Stimulated activated CD4-positive, alpha-beta T cell treated with anti-CD3 and anti-CD28 coated beads, Interleukin-15, amount 100 ng/mL, for 1 hour (primary cell): Measurements from ENCODE around the gene ACSS2.

Experiments used
- DNase-seq, 2 donors: peaks; one replicate each; pipeline ENCODE4 v3.0.0-alpha.2; 2020; ENCODE audit warnings: low read depth in 1 of 2, low spot score in 1 of 2

ACSS2 gene

GRCh38 chr20:34876406-34877282, at the start of gene ACSS2:
TSS of gene ACSS2 (plus strand) at chr20:34876612. CDS start at chr20:34876646, 34 bp downstream.
- DNase-seq = peak; percentile 94 to 95

DNA sequence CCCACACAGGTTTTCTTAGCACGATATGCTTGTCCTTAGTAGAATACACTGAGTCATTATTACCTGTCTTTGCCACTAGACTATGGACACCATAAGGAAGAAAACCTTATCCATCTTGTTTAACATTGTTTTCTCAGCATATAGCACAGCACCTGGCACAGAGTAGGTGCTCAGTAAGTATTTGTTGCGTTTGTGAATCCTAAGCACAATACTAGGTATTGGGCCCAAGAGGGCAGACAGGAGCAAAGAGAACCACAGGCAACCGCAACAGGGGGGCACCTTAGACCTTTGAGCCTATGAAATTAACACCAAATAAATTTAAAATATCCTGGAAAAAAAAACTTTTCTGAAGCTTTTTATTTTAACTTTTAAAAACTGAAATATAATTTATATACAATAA, 47.2 kb upstream of the ACSS2 start:
- no peak for DNase-seq

DNA sequence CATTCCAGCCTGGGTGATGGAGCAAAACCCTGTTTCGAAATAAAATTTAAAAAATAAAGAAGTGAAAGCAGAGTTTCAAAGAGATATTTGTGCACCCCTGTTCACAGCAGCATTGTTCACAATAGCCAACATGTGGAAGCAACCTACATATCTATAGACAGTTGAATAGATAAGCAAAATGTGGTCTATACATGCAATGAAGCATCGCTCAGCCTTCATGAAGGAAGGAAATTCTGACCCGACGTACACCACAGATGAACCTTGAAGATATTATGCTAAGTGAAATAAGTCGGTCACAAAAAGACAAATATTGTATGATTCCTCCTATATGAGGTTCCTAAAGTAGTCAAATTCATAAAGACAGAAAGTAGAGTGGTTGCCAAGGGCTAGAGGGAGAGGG, 44.5 kb upstream of the ACSS2 start:
- DNase-seq = no peak

DNA sequence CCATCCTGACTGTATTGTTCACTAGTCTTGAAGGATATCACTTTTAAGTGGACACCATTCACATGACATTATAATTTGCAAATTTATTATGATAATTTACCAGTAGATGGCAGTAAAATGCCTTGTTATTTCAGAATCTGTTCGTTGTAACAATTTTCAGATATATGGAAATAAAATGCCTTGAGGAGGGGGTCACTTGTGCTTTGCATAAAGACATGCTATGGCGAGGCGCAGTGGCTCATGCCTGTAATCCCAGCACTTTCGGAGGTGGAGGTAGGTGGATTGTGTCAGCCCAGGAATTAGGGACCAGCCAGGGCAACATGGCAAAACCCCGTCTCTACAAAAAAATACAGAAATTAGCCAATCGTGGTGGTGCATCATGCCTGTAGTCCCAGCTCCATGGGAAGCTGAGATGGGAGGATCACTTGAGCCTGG, 41.9 kb upstream of the ACSS2 start:
- DNase-seq = no peak

GRCh38 chr20:34842143-34842542, 34.3 kb upstream of the ACSS2 start:
- no peak for DNase-seq

DNA sequence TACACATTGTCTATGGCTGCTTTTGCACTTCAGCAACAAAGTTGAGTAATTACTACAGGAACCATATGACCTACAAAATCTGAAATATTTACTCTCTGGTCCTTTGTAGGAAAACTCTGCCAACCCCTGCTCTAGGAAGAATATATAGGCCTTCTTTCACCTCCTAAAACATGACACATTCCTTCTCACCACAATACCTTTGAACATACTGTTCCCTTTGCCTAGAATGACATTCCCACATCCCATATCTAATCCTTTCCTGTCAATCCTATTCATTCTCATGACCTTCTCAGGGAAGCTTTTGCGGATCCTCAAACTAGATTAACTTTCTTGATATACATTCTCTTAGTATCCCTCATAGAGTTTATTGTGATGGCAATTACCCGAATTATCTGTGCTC, 33.0 kb upstream of the ACSS2 start:
- DNase-seq = no peak

DNA sequence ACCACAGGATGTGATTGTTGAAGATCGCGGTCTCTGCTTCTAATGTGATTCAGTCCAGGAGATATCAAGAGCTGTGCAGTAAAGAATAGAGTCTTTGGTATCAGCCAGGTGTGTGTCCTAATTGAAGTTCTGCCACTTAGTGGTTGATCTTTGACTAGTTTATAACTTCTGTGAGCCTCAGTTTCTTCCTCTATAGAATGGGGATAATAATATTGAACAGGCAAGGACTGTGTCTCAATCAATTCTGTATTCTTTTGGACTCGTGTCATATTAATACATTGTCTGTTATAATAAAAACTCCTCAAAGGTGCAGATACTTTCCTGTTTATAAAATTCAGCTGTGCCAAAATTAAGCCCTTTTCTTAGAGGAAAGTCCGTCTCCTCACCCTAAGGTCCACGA, 27.8 kb upstream of the ACSS2 start:
- DNase-seq = no peak

GRCh38 chr20:34849778-34850177, 26.6 kb upstream of the ACSS2 start:
- DNase-seq = no peak

DNA sequence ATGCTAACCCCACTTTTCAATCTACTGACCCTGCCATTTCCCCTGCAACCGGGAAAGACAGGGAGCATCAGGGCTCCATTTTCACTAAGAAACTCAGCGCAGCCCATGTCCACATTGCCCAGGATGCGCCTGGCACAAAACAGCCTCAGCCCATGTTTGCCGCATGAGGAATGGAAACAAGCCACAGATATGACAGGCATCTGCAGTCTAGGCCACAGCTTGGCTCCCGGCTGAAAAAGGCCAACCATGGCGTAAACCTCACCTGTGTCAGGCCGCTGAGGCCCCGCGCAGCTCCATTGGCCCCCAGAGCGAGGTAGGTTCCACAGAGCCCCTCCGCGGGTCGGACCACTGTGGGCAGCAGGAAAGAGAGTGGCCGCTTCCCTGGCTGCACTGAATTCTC, 25.4 kb upstream of the ACSS2 start:
- DNase-seq = no peak

- no peak for DNase-seq
Measured at GRCh38 chr20:34852298-34852697, 24.1 kb upstream of the ACSS2 start.

DNA sequence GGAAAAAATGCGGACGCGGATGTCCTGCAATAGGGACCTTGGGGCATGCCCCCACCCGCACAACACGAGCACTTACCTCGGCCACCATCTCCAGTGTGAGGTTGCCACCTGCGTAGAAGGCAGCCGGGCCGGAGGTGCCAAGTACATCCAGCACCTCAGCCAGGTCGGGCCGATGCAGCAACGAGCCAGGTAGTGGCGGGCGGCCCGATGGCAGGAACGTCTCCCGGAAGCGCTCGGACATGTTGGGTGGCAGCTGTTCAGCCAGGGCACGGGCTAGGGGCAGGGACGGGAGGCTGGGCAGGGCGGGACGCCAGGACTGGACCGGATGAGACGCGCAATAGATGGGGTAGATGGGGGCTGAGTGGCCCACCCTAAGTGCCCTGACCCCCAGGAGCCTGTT, 17.0 kb upstream of the ACSS2 start:
- no peak for DNase-seq

DNA sequence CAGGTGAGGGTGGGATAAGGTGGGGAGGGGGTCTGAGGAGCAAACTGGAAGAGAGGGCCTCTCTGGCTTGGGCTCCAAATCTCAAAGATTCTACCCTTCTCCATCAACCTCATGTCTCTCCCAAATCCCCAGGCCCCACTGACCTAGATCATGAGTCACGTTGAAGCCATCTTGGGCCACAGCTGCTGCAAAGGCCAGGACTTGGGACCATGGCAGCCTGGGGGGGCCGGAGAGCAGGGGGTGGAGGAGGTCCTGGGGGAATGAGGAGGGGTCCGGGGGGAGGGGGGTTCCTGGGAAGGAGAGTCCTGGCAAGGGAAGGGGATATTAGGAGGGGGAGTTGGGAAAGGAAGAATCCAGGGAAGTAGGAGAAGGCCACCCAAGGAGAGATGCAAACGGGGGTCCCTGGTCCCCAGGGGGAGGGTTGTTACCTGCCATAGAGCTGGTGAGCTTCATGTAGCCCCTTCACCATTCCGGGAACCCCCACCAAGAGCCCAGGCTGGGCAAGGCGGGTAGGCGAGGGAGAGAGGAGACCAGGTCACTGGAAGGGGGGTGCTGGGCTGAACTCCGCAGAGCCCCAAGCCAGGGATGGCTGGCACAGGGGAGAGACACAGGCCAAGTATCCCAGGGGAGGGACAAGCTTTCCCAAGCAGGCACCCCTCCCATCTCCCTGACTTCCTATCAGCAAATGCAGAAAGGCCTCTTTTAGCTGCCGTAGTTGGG, 16.4 kb upstream of the ACSS2 start:
- DNase-seq = no peak

DNA sequence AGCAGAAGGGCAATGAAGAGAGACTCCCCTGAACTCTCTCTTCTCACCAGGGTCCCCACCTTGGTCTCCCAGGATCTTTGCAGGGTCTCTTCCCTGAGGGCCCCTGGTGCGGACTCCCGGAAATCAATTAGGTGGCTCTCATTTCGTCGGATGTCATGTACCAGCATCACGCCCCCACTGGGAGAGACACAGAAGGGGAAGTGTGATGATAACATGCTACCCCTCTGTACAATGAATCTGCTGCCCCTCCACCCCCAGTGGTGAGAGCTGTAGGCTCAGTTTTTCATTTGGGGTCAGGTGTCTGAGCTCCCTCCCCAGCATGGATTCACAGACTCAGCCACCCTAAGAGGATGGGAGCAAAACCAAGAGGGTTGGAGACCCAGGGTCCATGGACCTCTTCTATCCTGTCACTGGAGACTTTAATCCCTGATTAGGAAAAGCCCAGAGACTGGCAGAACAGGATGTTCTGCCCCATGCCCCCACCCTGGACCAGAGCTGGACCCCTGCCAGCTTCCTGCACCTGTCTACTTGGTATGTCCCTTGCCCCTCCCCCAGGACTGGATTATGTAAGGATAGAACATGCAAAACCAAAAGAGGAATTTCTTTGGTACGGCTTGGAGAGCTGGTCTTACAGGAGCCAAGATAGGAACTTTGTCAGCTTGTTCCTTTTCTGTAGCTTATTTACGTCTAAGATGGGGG, 14.9 kb upstream of the ACSS2 start:
- DNase-seq = no peak

- no peak for DNase-seq
Measured at GRCh38 chr20:34862724-34863123, 13.7 kb upstream of the ACSS2 start.

- DNase-seq = no peak
Measured at GRCh38 chr20:34863421-34863965, 12.9 kb upstream of the ACSS2 start.

- DNase-seq = no peak
Measured at GRCh38 chr20:34864216-34864615, 12.2 kb upstream of the ACSS2 start.

- DNase-seq = no peak
Measured at GRCh38 chr20:34871320-34871926, 5.0 kb upstream of the ACSS2 start.

GRCh38 chr20:34871966-34872621, 4.3 kb upstream of the ACSS2 start:
- DNase-seq = no peak

DNA sequence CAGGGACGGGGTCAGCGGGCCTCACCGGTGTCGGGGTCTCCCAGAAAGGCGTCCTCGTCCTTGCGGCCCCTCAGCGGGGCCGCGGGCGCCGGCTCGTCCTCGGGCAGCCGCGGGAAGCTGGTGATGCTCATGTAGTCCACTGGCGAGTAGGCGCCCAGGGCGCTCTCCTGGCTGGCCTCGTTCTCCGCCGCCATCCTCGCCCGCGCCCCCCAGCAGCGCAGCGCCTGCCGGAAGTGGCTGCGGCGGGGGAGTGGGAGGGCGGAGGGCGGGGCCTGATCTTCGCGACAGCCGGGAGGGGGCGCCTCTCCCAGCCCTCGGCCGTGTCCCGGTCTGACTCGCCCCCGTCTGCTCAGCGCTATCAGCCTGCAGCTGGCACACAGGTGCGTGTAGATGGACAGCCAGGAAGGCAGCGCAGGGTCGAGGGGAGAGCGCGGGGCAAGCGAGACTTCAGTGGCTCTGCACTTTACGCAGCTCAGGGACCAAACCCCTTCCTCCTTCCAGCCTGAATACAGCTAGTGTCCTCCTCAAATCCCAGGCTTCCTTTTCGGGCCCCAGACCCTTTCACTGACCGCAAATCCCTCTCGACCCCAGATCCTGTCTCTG, 3.7 kb upstream of the ACSS2 start, which contains the start of gene GGT7:
Gene GGT7 (minus strand): TSS at position 235 of the 603 bp plus-strand sequence. CDS start 41 bp downstream, at position 194.
- peak; percentile 78 to 87 for DNase-seq

- DNase-seq = no peak
Measured at GRCh38 chr20:34873583-34874093, 2.8 kb upstream of the ACSS2 start.
